Measurements from ENCODE around the gene TPST1. TPM values are rescaled to one million over a fixed set of nuclear protein-coding genes. Genes with fewer than 3 reads are reported as not detected.
"Not testable (repeated sequence)": the region's sequence is repeated elsewhere in the genome, so short reads cannot be mapped to it uniquely, and the experiment has no call there.

TPST1 gene
- total RNA-seq, 1 donor from 2014 or later, result 6.5 TPM

DNA sequence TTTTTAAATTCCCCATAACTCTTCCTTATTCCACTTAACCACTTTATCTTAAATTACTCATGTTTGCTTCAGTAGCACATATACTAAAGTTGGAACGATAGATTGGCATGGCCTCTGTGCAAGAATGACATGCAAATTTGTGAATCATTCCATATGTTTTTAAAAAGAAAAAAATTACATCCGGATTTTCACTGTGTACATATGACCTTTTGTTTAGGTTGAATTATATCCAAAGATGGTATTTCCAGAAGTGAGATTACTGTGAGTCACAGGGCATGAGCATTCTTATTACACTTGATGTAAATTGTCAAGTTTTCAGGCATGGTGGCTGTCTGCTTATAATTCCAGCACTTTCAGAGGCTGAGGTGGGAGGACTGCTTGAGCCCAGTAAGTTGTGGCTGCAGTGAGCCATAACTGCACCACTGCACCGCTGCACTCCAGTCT, 190.0 kb downstream of the TPST1 start:
- H3K4me1 Mint-ChIP-seq; DNase-seq; H3K4me3 Mint-ChIP-seq; POLR2A ChIA-PET; H3K27me3 Mint-ChIP-seq; intact Hi-C loops (cut with micrococcal nuclease); CTCF ChIA-PET; H3K9me3 Mint-ChIP-seq; ATAC-seq (ENCODE audit: low read depth); H3K27ac Mint-ChIP-seq: not testable (repeated sequence)
- peaks cover 17% of the 10 kb centered on the region for H3K36me3 Mint-ChIP-seq (ENCODE audit: low read depth)

DNA sequence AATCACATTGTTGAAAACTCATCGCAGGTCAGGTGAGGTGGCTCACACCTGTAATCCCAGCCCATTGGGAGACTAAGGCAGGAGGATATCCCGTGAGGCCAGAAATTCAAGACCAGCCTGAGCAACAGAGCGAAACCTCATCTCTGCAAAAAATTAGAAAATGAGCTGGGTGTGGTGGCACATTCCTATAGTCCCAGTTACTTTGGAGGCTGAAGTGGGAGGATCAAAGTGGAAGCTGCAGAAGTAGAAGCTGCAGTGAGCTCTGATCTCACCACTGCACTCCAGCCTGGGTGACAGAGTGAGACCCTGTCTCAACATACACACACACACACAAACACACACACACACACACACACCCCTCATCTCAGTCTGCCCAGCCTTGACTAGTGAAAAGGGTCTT, 190.9 kb downstream of the TPST1 start:
- CTCF ChIA-PET; H3K4me3 Mint-ChIP-seq; H3K4me1 Mint-ChIP-seq; H3K27me3 Mint-ChIP-seq; DNase-seq; H3K27ac Mint-ChIP-seq; intact Hi-C loops (cut with micrococcal nuclease); H3K9me3 Mint-ChIP-seq; ATAC-seq (ENCODE audit: low read depth); POLR2A ChIA-PET: not testable (repeated sequence)
- H3K36me3 Mint-ChIP-seq (ENCODE audit: low read depth), result peaks cover 20% of the 10 kb centered on the region

DNA sequence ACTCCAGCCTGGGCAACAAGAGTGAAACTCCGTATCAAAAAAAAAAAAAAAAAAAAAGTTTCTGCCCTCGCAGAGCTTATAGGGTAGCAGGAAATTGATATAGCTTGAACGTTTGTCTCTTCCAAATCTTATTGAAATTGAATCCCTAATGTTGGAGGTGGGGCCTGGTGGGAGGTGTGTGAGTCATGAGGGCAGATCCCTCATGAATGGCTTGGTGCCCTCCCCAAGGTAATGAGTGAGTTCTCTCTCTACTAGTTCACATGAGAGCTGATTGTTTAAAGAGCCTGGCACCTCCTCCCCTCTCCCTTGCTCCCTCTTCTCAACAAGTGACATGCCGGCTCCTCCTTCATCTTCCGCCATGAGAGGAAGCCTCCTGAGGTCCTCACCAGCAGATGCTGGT, 193.7 kb downstream of the TPST1 start:
- POLR2A ChIA-PET; H3K4me3 Mint-ChIP-seq; ATAC-seq (ENCODE audit: low read depth); H3K27me3 Mint-ChIP-seq; intact Hi-C loops (cut with micrococcal nuclease); H3K27ac Mint-ChIP-seq; CTCF ChIA-PET; H3K9me3 Mint-ChIP-seq; DNase-seq; H3K4me1 Mint-ChIP-seq: not testable (repeated sequence)
- H3K36me3 Mint-ChIP-seq (ENCODE audit: low read depth), result peaks cover 33% of the 10 kb centered on the region

DNA sequence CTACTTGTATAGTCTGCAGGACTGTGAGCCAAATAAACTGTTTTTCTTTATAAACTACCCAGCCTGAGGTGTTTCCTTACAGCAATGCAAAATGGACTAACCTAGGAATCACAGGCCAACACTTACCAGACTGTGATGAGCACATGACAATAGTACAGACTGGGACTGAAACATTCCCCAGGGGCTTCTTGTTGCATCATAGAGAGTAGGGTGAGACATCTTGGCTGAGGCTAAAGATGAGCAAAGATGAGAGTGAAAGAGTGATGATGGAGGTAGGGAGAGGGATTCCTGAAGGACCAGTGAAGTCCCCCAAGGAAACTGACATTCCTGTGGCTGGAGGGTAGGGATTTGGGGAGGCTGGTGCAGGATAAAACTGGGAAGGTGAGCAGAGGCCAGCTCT, 194.4 kb downstream of the TPST1 start:
- intact Hi-C loops (cut with micrococcal nuclease), result no loop called here
- CTCF ChIA-PET, result no interaction called here
- DNase-seq (no peak), ATAC-seq (ENCODE audit: low read depth) (no peak)
- TF ChIP-seq, protein P1, sequence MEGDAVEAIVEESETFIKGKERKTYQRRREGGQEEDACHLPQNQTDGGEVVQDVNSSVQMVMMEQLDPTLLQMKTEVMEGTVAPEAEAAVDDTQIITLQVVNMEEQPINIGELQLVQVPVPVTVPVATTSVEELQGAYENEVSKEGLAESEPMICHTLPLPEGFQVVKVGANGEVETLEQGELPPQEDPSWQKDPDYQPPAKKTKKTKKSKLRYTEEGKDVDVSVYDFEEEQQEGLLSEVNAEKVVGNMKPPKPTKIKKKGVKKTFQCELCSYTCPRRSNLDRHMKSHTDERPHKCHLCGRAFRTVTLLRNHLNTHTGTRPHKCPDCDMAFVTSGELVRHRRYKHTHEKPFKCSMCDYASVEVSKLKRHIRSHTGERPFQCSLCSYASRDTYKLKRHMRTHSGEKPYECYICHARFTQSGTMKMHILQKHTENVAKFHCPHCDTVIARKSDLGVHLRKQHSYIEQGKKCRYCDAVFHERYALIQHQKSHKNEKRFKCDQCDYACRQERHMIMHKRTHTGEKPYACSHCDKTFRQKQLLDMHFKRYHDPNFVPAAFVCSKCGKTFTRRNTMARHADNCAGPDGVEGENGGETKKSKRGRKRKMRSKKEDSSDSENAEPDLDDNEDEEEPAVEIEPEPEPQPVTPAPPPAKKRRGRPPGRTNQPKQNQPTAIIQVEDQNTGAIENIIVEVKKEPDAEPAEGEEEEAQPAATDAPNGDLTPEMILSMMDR (IDR thresholded peaks at IDR 0.05), result no peak
- H3K27ac Mint-ChIP-seq, result no peak overlapping the region
- H3K36me3 Mint-ChIP-seq (ENCODE audit: low read depth), result peaks cover 39% of the 10 kb centered on the region
- POLR2A ChIA-PET, result no interaction called here
- no peak overlapping the region for H3K4me3 Mint-ChIP-seq
- no peaks in the 10 kb centered on the region for H3K4me1 Mint-ChIP-seq
- no peaks in the 10 kb centered on the region for H3K27me3 Mint-ChIP-seq
- peaks cover 10% of the 10 kb centered on the region for H3K9me3 Mint-ChIP-seq

DNA sequence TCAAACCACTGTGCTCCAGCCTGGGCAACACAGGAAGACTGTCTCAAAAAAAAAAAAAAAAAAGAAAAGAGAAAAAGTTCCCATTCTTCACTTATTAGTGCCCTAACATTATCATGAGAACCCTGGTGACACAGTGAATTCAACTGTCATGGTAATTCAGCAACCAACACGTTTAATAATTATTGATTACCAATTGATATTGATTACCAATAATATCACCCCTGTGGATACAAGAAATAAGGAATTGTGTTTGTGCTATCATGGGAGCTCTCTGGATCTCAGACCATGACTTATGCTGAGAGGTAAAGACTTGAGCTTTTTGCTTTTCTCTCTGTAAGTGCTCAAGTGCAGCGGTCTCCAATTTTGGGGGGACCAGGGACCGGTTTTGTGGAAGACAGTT, 195.3 kb downstream of the TPST1 start:
- Mint-ChIP-seq H3K27me3 (no peaks in the 10 kb centered on the region), H3K4me1 (no peaks in the 10 kb centered on the region), H3K9me3 (peaks cover 10% of the 10 kb centered on the region), H3K27ac (no peak overlapping the region), H3K4me3 (no peak overlapping the region), H3K36me3 (ENCODE audit: low read depth) (peaks cover 35% of the 10 kb centered on the region)
- ATAC-seq (ENCODE audit: low read depth), result no peak
- TF ChIP-seq, protein P1 (IDR thresholded peaks at IDR 0.05), result no peak
- intact Hi-C loops (cut with micrococcal nuclease), result no loop called here
- ChIA-PET CTCF (no interaction called here), POLR2A (no interaction called here)
- DNase-seq, result no peak

DNA sequence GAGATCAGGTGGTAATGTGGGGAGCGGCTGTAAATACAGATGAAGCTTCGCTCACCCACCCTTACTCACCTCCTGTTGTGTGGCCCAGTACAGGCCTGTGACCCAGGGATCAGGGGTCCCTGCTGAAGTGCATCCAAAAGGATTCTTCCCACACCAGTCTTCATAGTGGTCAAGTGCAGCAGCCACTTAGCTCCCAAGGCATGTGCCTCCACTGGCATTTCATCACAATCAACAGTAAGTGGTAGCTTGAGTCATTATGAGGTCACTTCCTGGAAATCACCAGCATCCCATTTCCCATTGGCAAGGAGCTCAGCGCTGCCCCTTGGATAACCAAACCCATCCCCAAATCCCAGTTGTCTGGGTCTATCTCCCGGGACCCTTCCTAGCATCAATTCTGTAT, 196.0 kb downstream of the TPST1 start:
- H3K27ac Mint-ChIP-seq; DNase-seq; ATAC-seq (ENCODE audit: low read depth); H3K9me3 Mint-ChIP-seq; H3K4me1 Mint-ChIP-seq; H3K27me3 Mint-ChIP-seq; intact Hi-C loops (cut with micrococcal nuclease); CTCF ChIA-PET; H3K4me3 Mint-ChIP-seq: not testable (repeated sequence)
- POLR2A ChIA-PET, result interaction anchor here (0.6 kb wide), 1 partner anchor 287 kb away, joined by 5 read pairs; no protein-coding TSS in a partner anchor
- peaks cover 32% of the 10 kb centered on the region for H3K36me3 Mint-ChIP-seq (ENCODE audit: low read depth)

DNA sequence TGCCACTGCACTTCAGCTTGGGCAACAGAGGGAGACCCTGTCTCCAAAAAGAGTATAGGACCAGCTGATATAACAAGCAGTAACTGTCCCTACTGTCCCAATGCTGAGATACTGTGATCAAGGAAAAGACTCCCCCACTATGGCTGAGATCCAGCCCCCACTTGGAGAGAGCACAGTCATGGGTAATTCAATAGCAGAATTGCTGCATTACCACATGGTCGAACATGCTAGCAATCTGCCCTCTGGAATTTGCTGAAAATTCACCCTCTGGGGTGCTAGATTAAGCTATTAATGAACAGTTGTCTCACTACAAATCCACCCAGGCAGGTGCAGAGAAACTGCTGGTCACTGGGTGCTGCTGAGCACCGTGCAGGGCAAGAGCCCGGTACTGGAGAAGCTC, 196.8 kb downstream of the TPST1 start:
- CTCF ChIA-PET; H3K9me3 Mint-ChIP-seq; H3K27ac Mint-ChIP-seq; intact Hi-C loops (cut with micrococcal nuclease); DNase-seq; ATAC-seq (ENCODE audit: low read depth); H3K27me3 Mint-ChIP-seq; H3K4me3 Mint-ChIP-seq; POLR2A ChIA-PET; H3K4me1 Mint-ChIP-seq: not testable (repeated sequence)
- peaks cover 34% of the 10 kb centered on the region for H3K36me3 Mint-ChIP-seq (ENCODE audit: low read depth)

DNA sequence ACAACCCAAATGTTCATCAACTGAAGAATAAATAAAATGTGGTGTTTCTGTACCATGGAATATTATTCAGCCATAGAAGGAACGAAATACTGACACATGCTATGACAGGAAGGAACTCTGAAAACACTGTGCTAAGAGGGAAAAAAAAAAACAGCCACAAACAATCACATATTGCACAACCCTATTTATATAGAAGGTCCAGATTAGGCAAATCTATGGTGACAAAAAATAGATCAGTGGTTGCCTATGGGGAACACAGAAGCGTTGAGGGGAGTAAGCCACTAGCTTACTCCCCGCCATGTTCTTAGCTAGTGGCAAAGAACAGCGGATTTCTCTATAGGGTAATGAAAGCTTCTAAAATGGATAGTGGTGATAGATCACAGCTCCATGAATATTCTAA, 198.4 kb downstream of the TPST1 start:
- H3K36me3 Mint-ChIP-seq (ENCODE audit: low read depth), result peaks cover 42% of the 10 kb centered on the region
- TF ChIP-seq, protein P1 (IDR thresholded peaks at IDR 0.05), result no peak
- intact Hi-C loops (cut with micrococcal nuclease), result no loop called here
- ChIA-PET CTCF (no interaction called here), POLR2A (no interaction called here)
- H3K27ac Mint-ChIP-seq, result no peak overlapping the region
- DNase-seq (no peak), ATAC-seq (ENCODE audit: low read depth) (no peak)
- H3K9me3 Mint-ChIP-seq, result peaks cover 10% of the 10 kb centered on the region
- no peaks in the 10 kb centered on the region for H3K27me3 Mint-ChIP-seq
- H3K4me3 Mint-ChIP-seq, result no peak overlapping the region
- no peaks in the 10 kb centered on the region for H3K4me1 Mint-ChIP-seq

Data from activated B cell treated with CpG ODN at 0.5 μM for 24 hours (primary cell).